ENCODE measurements around the gene TLCD4.

DNA sequence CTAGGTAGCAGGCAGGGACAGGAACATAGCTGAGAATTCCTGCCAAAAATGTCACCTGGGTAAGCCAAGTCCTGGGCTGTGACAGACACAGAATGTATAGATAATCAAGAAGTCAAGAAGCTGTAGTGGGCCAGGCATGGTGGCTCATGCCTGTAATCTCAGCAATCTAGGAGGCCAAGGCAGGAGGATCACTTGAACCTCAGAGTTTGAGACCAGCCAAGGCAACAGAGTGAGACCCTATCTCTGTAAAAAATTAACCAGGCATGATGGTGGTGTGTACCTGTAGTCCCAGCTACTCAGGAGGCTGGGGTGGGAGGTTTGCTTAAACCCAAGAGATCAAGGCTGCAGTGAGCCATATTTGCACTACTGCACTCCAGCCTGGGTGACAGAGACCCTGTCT, 41.1 kb upstream of the TLCD4 start:
- TF ChIP-seq, protein P1, sequence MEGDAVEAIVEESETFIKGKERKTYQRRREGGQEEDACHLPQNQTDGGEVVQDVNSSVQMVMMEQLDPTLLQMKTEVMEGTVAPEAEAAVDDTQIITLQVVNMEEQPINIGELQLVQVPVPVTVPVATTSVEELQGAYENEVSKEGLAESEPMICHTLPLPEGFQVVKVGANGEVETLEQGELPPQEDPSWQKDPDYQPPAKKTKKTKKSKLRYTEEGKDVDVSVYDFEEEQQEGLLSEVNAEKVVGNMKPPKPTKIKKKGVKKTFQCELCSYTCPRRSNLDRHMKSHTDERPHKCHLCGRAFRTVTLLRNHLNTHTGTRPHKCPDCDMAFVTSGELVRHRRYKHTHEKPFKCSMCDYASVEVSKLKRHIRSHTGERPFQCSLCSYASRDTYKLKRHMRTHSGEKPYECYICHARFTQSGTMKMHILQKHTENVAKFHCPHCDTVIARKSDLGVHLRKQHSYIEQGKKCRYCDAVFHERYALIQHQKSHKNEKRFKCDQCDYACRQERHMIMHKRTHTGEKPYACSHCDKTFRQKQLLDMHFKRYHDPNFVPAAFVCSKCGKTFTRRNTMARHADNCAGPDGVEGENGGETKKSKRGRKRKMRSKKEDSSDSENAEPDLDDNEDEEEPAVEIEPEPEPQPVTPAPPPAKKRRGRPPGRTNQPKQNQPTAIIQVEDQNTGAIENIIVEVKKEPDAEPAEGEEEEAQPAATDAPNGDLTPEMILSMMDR (optimal IDR thresholded peaks at IDR 0.05 in 1 of 3, IDR thresholded peaks at IDR 0.05 in 1 of 3, conservative IDR thresholded peaks at IDR 0.05 in 1 of 3; ENCODE audit: extremely low read depth in 1 of 3, insufficient read depth in 2 of 3, low read length in 3 of 3): no peak
- TF ChIP-seq EZH2 (IDR thresholded peaks at IDR 0.05; ENCODE audit: low read length): no peak

All from keratinocyte (primary cell).